HepG2 (cell line): ENCODE data around the gene CAT. TPM values are rescaled to one million over a fixed set of nuclear protein-coding genes. Genes with fewer than 3 reads are reported as not detected.
A peak's percentile ranks its signal among the peaks of the same experiment; 100 is the strongest.

Experiments used
- ASH2L ChIP-seq: fragments of 300-600, 200-600 bp; sonication (generic); IDR thresholded peaks from 2 replicates; pipeline ENCODE4 v1.7.0; 2017; ENCODE audit warnings: low read depth, mild to moderate bottlenecking, moderate library complexity, mixed read lengths, low read length; ENCODE audit not compliant: insufficient read length
- CBX1 ChIP-seq: IDR thresholded peaks from one replicate; pipeline ENCODE4 v1.6.1; 2016; ENCODE audit warnings: antibody characterized with exemption, low read depth
- EP300 ChIP-seq, 3 experiments: sonication (generic) in 1 of 3; formaldehyde crosslinking in 1 of 3; IDR thresholded peaks; 2 replicates each; pipeline versions ENCODE4 v1.5.1 to v1.6.1; 2011 to 2020; ENCODE audit warnings: low read depth in 2 of 3, low read length in 2 of 3, borderline replicate concordance in 1 of 3, improper control_type of control experiment in 1 of 3, mild to moderate bottlenecking in 1 of 3, missing genetic modification reagents in 1 of 3, moderate library complexity in 1 of 3
- FOSL2 ChIP-seq: sonication (generic); formaldehyde crosslinking; IDR thresholded peaks from 2 replicates; pipeline ENCODE4 v1.4.0; 2020; ENCODE audit warnings: missing genetic modification reagents
- ISL2 ChIP-seq: sonication (generic); formaldehyde crosslinking; IDR thresholded peaks from 2 replicates; pipeline ENCODE4 v1.5.0; 2020; ENCODE audit warnings: missing genetic modification reagents
- KDM6A ChIP-seq: IDR thresholded peaks from 2 replicates; pipeline ENCODE4 v1.6.1; 2016; ENCODE audit warnings: low read depth
- KMT2B ChIP-seq: IDR thresholded peaks from 2 replicates; pipeline ENCODE4 v1.6.1; 2016; ENCODE audit warnings: missing genetic modification reagents, missing compliant biosample characterization
- MAZ ChIP-seq, 2 experiments: sonication (generic) in 1 of 2; formaldehyde crosslinking in 1 of 2; IDR thresholded peaks; 2 replicates each; pipeline versions ENCODE4 v1.5.0 to v1.6.1; 2012 to 2020; ENCODE audit warnings: low read depth in 2 of 2, mild to moderate bottlenecking in 2 of 2, borderline replicate concordance in 1 of 2, improper control_type of control experiment in 1 of 2, low read length in 1 of 2, missing genetic modification reagents in 1 of 2, moderate library complexity in 1 of 2
- MIXL1 ChIP-seq: IDR thresholded peaks from 2 replicates; pipeline ENCODE4 v1.6.1; 2016
- NBN ChIP-seq: fragments of 450-650 bp; conservative IDR thresholded peaks from 2 replicates; pipeline ENCODE4 v1.6.1; 2017
- NR2F2 ChIP-seq: IDR thresholded peaks from 2 replicates; pipeline ENCODE4 v1.6.1; 2012; ENCODE audit warnings: low read depth, inconsistent platforms, borderline replicate concordance
- RBFOX2 ChIP-seq: fragments of 200-400 bp; formaldehyde crosslinking; IDR thresholded peaks from 2 replicates; pipeline ENCODE4 v1.6.1; 2017; ENCODE audit warnings: low read depth, mild to moderate bottlenecking, low read length
- XBP1 ChIP-seq: sonication (generic); formaldehyde crosslinking; IDR thresholded peaks from 2 replicates; pipeline ENCODE4 v1.5.0; 2020; ENCODE audit warnings: missing genetic modification reagents
- XRCC5 ChIP-seq: fragments of 200-400 bp; formaldehyde crosslinking; optimal IDR thresholded peaks from 2 replicates; pipeline ENCODE3; 2017; ENCODE audit warnings: mild to moderate bottlenecking, low read length
- ZFP36L2 ChIP-seq: sonication (generic); formaldehyde crosslinking; IDR thresholded peaks from 2 replicates; pipeline ENCODE4 v1.4.0; 2020; ENCODE audit warnings: missing genetic modification reagents
- ZNF121 ChIP-seq: sonication (generic); formaldehyde crosslinking; IDR thresholded peaks from 2 replicates; pipeline ENCODE4 v1.5.0; 2020; ENCODE audit warnings: mild to moderate bottlenecking, missing genetic modification reagents
- ZNF644 ChIP-seq: IDR thresholded peaks from 2 replicates; pipeline ENCODE4 v1.6.1; 2016; ENCODE audit warnings: low read depth
- polyA plus RNA-seq, 8 experiments: library from polyadenylated mRNA; depleted of rRNA in 3 of 8; stranded (reverse) in 7 of 8; unstranded in 1 of 8; fragments of >200 nt; fragmentation: Illumina TruSeq in 4 of 8; extraction: Trizol in 4 of 8; gene quantifications; 2 replicates each; pipeline versions ENCODE4 v1.2.1 to v1.2.3, GENCODE V29; 2011 to 2016; ENCODE audit warnings: low read depth in 4 of 8, missing spikeins in 1 of 8, mixed read lengths in 1 of 8; ENCODE audit not compliant: insufficient read depth in 1 of 8
- total RNA-seq, 5 experiments: library from RNA; depleted of rRNA; stranded (reverse); fragments of >200 nt; fragmentation: Illumina TruSeq; extraction: Trizol; gene quantifications; 2 replicates each; pipeline ENCODE4 v1.2.3, GENCODE V29; 2016; ENCODE audit warnings: low read depth in 1 of 5
- TF ChIP-seq, protein P1 (sequence below): sonication (generic); formaldehyde crosslinking; IDR thresholded peaks from 2 replicates; pipeline ENCODE4 v1.9.0; 2021; ENCODE audit warnings: missing genetic modification reagents, borderline replicate concordance
- TF ChIP-seq, protein P2 (sequence below): sonication (generic); formaldehyde crosslinking; IDR thresholded peaks from 2 replicates; pipeline ENCODE4 v1.4.0; 2020; ENCODE audit warnings: missing genetic modification reagents
- TF ChIP-seq, protein P3 (sequence below): sonication (generic); formaldehyde crosslinking; IDR thresholded peaks from 2 replicates; pipeline ENCODE4 v1.4.0; 2020; ENCODE audit warnings: mild to moderate bottlenecking, missing genetic modification reagents

Gene CAT
- total and polyA plus RNA-seq, 2 of the 13 experiments (the other 11 are each of a cell fraction or from before 2014, with no cell fraction given) = 107 to 136 TPM

DNA sequence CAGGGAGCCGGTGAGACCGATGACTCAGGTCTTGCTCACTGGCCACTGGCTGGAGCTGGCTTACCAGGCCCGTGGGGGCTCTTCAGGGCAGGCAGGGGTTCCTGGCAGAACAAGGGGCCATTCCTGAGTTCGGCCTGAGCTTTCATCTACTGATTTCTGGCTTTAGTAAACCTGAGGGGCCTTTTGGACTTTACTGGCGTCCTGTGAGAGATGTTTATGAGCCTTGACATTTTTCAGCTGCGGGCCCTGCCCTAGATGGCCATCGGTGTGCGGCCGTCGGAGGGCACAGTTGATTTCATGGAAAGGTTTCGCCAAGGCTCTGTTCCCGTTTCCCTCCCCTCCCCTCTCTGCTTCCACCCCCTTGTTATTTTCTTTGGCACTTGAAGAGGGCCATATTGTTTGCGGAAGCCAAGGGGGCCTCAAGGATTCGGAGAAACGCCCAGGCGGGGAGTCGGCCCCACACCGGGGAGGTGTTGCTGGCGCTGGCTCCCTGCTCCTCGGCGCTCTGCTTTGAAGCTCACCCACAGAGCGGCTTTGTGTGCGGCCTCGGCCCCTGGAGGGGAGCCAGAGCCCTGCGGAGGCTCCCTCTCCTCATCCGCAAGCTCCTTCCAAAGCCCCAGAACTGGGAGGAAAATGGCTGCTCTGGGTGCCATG is 57.1 kb downstream of the CAT start (continued):
- TF ChIP-seq EP300 (IDR thresholded peaks at IDR 0.05; ENCODE audit: low read depth in 2 of 2, low read length in 2 of 2) (0 out of 4 replicates have a peak, but pooled peaks of 1 of the 2 experiments have one; percentile 43), EP300 (CRISPR knock-in tag; IDR thresholded peaks at IDR 0.05; ENCODE audit: borderline replicate concordance) (no peak; the same call in 1 of the 2 replicates), XRCC5 (peak; percentile 50), ISL2 (peak; percentile 10; the same call in 1 of the 2 replicates), ASH2L (peak; percentile 61), CBX1 (peak; percentile 9), KMT2B (peak; percentile 10; the same call in 1 of the 2 replicates), RBFOX2 (peak; percentile 69), ZFP36L2 (CRISPR knock-in tag) (no peak), XBP1 (CRISPR knock-in tag) (no peak), MIXL1 (CRISPR knock-in tag) (no peak), KDM6A (CRISPR knock-in tag) (0 out of 2 replicates have a peak, but pooled peaks have one; percentile 19), NBN (no peak), NR2F2 (0 out of 2 replicates have a peak, but pooled peaks have one; percentile 29), ZNF121 (0 out of 2 replicates have a peak, but pooled peaks have one; percentile 15), MAZ (IDR thresholded peaks at IDR 0.05; ENCODE audit: borderline replicate concordance, low read depth, low read length) (peak; percentile 16; the same call in 1 of the 2 replicates), MAZ (CRISPR knock-in tag; IDR thresholded peaks at IDR 0.05; ENCODE audit: low read depth) (no peak), ZNF644 (0 out of 2 replicates have a peak, but pooled peaks have one; percentile 35), FOSL2 (peak; percentile 82)
- TF ChIP-seq, protein P1, sequence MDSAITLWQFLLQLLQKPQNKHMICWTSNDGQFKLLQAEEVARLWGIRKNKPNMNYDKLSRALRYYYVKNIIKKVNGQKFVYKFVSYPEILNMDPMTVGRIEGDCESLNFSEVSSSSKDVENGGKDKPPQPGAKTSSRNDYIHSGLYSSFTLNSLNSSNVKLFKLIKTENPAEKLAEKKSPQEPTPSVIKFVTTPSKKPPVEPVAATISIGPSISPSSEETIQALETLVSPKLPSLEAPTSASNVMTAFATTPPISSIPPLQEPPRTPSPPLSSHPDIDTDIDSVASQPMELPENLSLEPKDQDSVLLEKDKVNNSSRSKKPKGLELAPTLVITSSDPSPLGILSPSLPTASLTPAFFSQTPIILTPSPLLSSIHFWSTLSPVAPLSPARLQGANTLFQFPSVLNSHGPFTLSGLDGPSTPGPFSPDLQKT (CRISPR knock-in tag) = no peak
- TF ChIP-seq, protein P2, sequence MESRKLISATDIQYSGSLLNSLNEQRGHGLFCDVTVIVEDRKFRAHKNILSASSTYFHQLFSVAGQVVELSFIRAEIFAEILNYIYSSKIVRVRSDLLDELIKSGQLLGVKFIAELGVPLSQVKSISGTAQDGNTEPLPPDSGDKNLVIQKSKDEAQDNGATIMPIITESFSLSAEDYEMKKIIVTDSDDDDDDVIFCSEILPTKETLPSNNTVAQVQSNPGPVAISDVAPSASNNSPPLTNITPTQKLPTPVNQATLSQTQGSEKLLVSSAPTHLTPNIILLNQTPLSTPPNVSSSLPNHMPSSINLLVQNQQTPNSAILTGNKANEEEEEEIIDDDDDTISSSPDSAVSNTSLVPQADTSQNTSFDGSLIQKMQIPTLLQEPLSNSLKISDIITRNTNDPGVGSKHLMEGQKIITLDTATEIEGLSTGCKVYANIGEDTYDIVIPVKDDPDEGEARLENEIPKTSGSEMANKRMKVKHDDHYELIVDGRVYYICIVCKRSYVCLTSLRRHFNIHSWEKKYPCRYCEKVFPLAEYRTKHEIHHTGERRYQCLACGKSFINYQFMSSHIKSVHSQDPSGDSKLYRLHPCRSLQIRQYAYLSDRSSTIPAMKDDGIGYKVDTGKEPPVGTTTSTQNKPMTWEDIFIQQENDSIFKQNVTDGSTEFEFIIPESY (CRISPR knock-in tag) = peak; percentile 44; the same call in 1 of the 2 replicates
- TF ChIP-seq, protein P3, sequence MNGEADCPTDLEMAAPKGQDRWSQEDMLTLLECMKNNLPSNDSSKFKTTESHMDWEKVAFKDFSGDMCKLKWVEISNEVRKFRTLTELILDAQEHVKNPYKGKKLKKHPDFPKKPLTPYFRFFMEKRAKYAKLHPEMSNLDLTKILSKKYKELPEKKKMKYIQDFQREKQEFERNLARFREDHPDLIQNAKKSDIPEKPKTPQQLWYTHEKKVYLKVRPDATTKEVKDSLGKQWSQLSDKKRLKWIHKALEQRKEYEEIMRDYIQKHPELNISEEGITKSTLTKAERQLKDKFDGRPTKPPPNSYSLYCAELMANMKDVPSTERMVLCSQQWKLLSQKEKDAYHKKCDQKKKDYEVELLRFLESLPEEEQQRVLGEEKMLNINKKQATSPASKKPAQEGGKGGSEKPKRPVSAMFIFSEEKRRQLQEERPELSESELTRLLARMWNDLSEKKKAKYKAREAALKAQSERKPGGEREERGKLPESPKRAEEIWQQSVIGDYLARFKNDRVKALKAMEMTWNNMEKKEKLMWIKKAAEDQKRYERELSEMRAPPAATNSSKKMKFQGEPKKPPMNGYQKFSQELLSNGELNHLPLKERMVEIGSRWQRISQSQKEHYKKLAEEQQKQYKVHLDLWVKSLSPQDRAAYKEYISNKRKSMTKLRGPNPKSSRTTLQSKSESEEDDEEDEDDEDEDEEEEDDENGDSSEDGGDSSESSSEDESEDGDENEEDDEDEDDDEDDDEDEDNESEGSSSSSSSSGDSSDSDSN (CRISPR knock-in tag) = peak; percentile 28; the same call in 1 of the 2 replicates
